ENCODE results near the gene NME4. TPM values are rescaled to one million over a fixed set of nuclear protein-coding genes. Genes with fewer than 3 reads are reported as not detected.

The NME4 gene
- total and polyA plus RNA-seq, 3 experiments from 2014 or later: 14.1 to 49.9 (median 15.4) TPM

DNA sequence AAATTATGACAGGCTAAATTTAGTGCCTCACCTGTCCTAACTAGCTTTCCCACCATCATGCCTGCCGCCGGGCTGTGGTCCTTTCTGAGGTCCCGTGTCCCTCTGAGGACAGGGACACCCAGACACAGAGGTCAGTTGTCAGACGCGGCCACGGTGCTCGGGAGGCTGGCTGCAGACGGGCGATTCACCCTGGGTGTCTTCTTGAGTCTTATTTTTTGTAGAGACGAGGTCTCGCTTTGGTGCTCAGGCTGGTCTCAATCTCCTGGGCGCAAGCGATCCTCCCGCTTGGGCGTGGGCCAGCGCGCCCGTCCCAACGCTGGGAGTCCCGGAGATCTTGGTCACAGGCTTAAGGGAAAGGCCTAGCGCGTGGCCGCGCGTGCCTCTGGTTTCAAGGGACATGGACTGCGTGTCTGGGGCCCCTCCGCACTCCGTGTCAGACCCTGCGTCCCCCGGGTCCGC lies 27.7 kb downstream of the NME4 start:
- peak in 1 of 5 donors; percentile 2 for DNase-seq
- CTCF ChIA-PET: interaction anchor here (0.9 to 1.9 kb wide), 2 partner anchors 33 to 54 kb away, joined by 3 to 7 read pairs; partner anchors contain the start of gene MRPL28
- Mint-ChIP-seq H3K4me3 (peak overlapping the region; percentile 75 to 93 (median 87)), H3K27ac (peak overlapping the region; percentile 43 to 96 (median 72)), H3K4me1 (peaks cover 26 to 34% (median 33%) of the 10 kb centered on the region in 3 donors), H3K36me3 (peaks cover 0 to 10% (median 3%) of the 10 kb centered on the region in 3 donors), H3K27me3 (peaks cover 0 to 3% of the 10 kb centered on the region in 2 donors), H3K9me3 (no peaks in the 10 kb centered on the region)
- H3K27me3 ChIP-seq (ENCODE audit: insufficient read depth, low read length, poor library complexity, severe bottlenecking): peaks cover 3% of the 10 kb centered on the region
- H3K9me3 ChIP-seq (ENCODE audit: low read length): no peaks in the 10 kb centered on the region
- H3K27ac ChIP-seq (ENCODE audit: low read depth, low read length): peak overlapping the region; percentile 85
- H3K4me1 ChIP-seq (ENCODE audit: insufficient read depth, low read length): peaks cover 18% of the 10 kb centered on the region
- POLR2A ChIA-PET: interaction anchor here (1.5 to 2.4 kb wide), 3 partner anchors 24 to 195 kb away, joined by 3 to 9 read pairs (median 6); partner anchors contain the start of genes DECR2 and FAM234A
- no peaks in the 10 kb centered on the region for H3K36me3 ChIP-seq (ENCODE audit: insufficient read depth, low read length)
- peak overlapping the region; percentile 78 for H3K4me3 ChIP-seq (ENCODE audit: low read length)

DNA sequence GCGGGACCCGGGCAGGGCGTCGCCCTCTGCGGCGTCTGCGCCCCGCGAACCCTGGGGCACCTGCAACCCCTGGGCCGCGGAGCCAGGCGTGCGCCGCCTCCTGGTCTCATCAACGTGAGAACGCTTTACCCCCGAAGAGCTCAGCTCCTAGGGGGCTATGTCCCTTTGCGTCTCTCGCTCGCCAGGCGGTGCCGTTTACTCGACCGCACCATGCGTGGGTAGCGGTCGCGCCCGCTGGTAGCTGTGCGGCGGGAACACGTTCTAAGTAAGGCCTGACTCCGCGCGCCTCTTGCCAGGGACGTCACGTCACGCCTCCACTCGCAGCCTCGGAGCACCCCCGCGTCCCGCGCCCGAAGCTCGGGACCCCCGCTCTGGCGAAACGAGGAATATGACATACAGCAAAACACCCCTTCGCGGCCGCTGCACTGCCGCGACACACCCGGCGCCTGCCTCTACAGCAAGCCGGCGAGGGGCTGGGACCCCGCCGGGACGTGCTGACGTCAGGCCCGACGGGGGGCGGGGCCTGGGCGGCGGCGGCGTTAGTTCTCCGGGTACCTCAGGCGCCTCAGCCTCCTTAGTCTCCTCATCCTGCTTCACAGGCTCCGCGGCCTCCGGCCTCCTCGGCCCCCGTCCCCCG lies 28.2 kb downstream of the NME4 start, which contains the start of gene RAB11FIP3:
Gene RAB11FIP3 (plus strand): TSS at position 568 of the 637 bp plus-strand sequence. CDS start 358 bp downstream, outside the sequence.
- H3K4me1 ChIP-seq (ENCODE audit: insufficient read depth, low read length): peaks cover 18% of the 10 kb centered on the region
- H3K9me3 ChIP-seq (ENCODE audit: low read length): no peaks in the 10 kb centered on the region
- Mint-ChIP-seq H3K27ac (peak within 1 kb of the TSS; percentile 87 to 97 (median 96)), H3K4me1 (peaks cover 26 to 38% (median 37%) of the 10 kb centered on the region in 3 donors), H3K4me3 (peak within 1 kb of the TSS; percentile 86 to 96 (median 89)), H3K36me3 (peaks cover 0 to 11% (median 3%) of the 10 kb centered on the region in 3 donors), H3K27me3 (peaks cover 0 to 3% of the 10 kb centered on the region in 2 donors), H3K9me3 (no peaks in the 10 kb centered on the region)
- H3K27ac ChIP-seq (ENCODE audit: low read depth, low read length): peak within 1 kb of the TSS; percentile 85
- POLR2A ChIA-PET: interaction anchor here (1.5 to 2.4 kb wide), 3 partner anchors 24 to 196 kb away, joined by 3 to 9 read pairs (median 6); partner anchors contain the start of genes DECR2 and FAM234A
- H3K27me3 ChIP-seq (ENCODE audit: insufficient read depth, low read length, poor library complexity, severe bottlenecking): peaks cover 3% of the 10 kb centered on the region
- H3K36me3 ChIP-seq (ENCODE audit: insufficient read depth, low read length): no peaks in the 10 kb centered on the region
- CTCF ChIA-PET: interaction anchor here (0.9 to 1.9 kb wide), 2 partner anchors 34 to 55 kb away, joined by 3 to 7 read pairs; partner anchors contain the start of gene MRPL28
- peak; percentile 75 to 90 (median 85) for DNase-seq
- H3K4me3 ChIP-seq (ENCODE audit: low read length): peak within 1 kb of the TSS; percentile 78

DNA sequence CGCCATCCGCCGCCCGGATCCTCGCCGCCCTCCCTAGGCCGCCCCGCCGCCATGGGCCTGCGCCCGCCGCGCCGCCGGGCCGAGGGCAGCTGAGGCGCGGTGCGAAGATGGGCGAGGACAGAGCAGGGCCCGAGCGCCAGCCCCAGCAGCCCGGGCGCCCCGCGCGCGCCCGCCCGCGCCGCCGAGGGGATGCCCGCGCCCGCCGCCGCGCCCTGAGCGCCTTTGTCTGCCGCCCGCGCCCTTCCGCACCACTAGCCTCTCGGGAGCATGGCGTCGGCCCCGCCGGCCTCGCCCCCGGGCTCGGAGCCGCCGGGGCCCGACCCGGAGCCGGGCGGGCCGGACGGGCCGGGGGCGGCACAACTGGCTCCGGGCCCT lies 28.7 kb downstream of the NME4 start:
- peaks cover 3% of the 10 kb centered on the region for H3K27me3 ChIP-seq (ENCODE audit: insufficient read depth, low read length, poor library complexity, severe bottlenecking)
- H3K4me1 Mint-ChIP-seq: peaks cover 26 to 38% (median 38%) of the 10 kb centered on the region in 3 donors
- no peaks in the 10 kb centered on the region for H3K36me3 ChIP-seq (ENCODE audit: insufficient read depth, low read length)
- H3K27ac ChIP-seq (ENCODE audit: low read depth, low read length): peak overlapping the region; percentile 85
- ChIA-PET POLR2A (interaction anchor here (1.5 to 2.4 kb wide), 3 partner anchors 25 to 196 kb away, joined by 3 to 9 read pairs (median 6); partner anchors contain the start of genes DECR2 and FAM234A), CTCF (interaction anchor here (0.5 to 1.9 kb wide), 2 partner anchors 34 to 142 kb away, joined by 3 to 7 read pairs; no protein-coding TSS in a partner anchor)
- peak overlapping the region in 5 of 8 donors; percentile 87 to 96 (median 96) for H3K27ac Mint-ChIP-seq
- peak overlapping the region; percentile 86 to 96 (median 89) for H3K4me3 Mint-ChIP-seq
- H3K9me3 ChIP-seq (ENCODE audit: low read length): no peaks in the 10 kb centered on the region
- H3K27me3 Mint-ChIP-seq: peaks cover 0 to 3% of the 10 kb centered on the region in 2 donors
- H3K9me3 Mint-ChIP-seq: no peaks in the 10 kb centered on the region
- H3K36me3 Mint-ChIP-seq: peaks cover 0 to 11% (median 3%) of the 10 kb centered on the region in 3 donors
- peaks cover 18% of the 10 kb centered on the region for H3K4me1 ChIP-seq (ENCODE audit: insufficient read depth, low read length)
- DNase-seq: peak in 3 of 5 donors; percentile 27 to 61 (median 34)
- no peak overlapping the region for H3K4me3 ChIP-seq (ENCODE audit: low read length)

- ChIA-PET POLR2A (interaction anchor here (0.9 to 2.4 kb wide), 4 partner anchors 25 to 198 kb away, joined by 3 to 9 read pairs (median 5); partner anchors contain the start of genes DECR2 and FAM234A), CTCF (interaction anchor here (0.5 to 1.9 kb wide), 2 partner anchors 35 to 143 kb away, joined by 3 to 7 read pairs; no protein-coding TSS in a partner anchor)
- Mint-ChIP-seq H3K4me1 (peaks cover 29 to 43% (median 42%) of the 10 kb centered on the region in 3 donors), H3K9me3 (no peaks in the 10 kb centered on the region), H3K27ac (peak overlapping the region in 5 of 8 donors; percentile 11 to 87 (median 78)), H3K27me3 (peaks cover 0 to 3% of the 10 kb centered on the region in 2 donors), H3K36me3 (peaks cover 0 to 14% (median 3%) of the 10 kb centered on the region in 3 donors), H3K4me3 (peak overlapping the region; percentile 73 to 95 (median 84))
- DNase-seq: peak in 1 of 5 donors; percentile 1
- Histone ChIP-seq H3K27me3 (ENCODE audit: insufficient read depth, low read length, poor library complexity, severe bottlenecking) (peaks cover 3% of the 10 kb centered on the region), H3K27ac (ENCODE audit: low read depth, low read length) (no peak overlapping the region), H3K4me3 (ENCODE audit: low read length) (peak overlapping the region; percentile 50), H3K36me3 (ENCODE audit: insufficient read depth, low read length) (no peaks in the 10 kb centered on the region), H3K9me3 (ENCODE audit: low read length) (no peaks in the 10 kb centered on the region), H3K4me1 (ENCODE audit: insufficient read depth, low read length) (peaks cover 18% of the 10 kb centered on the region)
These were observed 29.3 kb downstream of the NME4 start for GRCh38 chr16:426115-426905.

- ChIA-PET CTCF (no interaction called here), POLR2A (interaction anchor here (0.9 kb wide), 1 partner anchor 198 kb away, joined by 4 read pairs; no protein-coding TSS in a partner anchor)
- Histone ChIP-seq H3K36me3 (ENCODE audit: insufficient read depth, low read length) (no peaks in the 10 kb centered on the region), H3K4me1 (ENCODE audit: insufficient read depth, low read length) (peaks cover 18% of the 10 kb centered on the region), H3K9me3 (ENCODE audit: low read length) (no peaks in the 10 kb centered on the region), H3K27ac (ENCODE audit: low read depth, low read length) (no peak overlapping the region), H3K27me3 (ENCODE audit: insufficient read depth, low read length, poor library complexity, severe bottlenecking) (peaks cover 3% of the 10 kb centered on the region), H3K4me3 (ENCODE audit: low read length) (peak overlapping the region; percentile 50)
- DNase-seq: no peak
- peaks cover 0 to 3% of the 10 kb centered on the region in 2 donors for H3K27me3 Mint-ChIP-seq
- peaks cover 29 to 43% (median 42%) of the 10 kb centered on the region in 3 donors for H3K4me1 Mint-ChIP-seq
- peaks cover 0 to 14% (median 3%) of the 10 kb centered on the region in 3 donors for H3K36me3 Mint-ChIP-seq
- peak overlapping the region; percentile 73 to 95 (median 84) for H3K4me3 Mint-ChIP-seq
- H3K27ac Mint-ChIP-seq: peak overlapping the region in 7 of 8 donors; percentile 11 to 88 (median 72)
- H3K9me3 Mint-ChIP-seq: no peaks in the 10 kb centered on the region
These were observed 29.9 kb downstream of the NME4 start for GRCh38 chr16:426906-427249.

DNA sequence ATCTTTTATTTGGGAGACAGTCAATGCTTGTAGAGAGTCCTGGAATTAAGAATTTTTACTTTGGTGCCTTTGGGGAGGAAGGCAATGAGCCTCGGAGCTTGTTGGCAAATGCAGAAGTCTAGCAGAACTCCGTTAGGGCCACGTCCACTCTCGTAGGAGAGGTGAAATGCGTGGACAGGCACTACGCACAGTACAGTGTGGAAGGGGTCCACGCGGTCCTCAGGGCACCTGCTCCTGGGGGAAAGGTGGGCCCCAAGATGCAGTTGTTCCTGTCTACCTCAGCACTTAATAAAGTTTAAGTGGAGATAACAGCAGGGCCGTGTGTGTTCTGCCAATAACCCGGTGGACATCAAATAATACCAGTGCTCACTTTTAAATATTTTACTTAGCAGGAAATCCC lies 30.3 kb downstream of the NME4 start:
- Histone ChIP-seq H3K4me1 (ENCODE audit: insufficient read depth, low read length) (peaks cover 18% of the 10 kb centered on the region), H3K27me3 (ENCODE audit: insufficient read depth, low read length, poor library complexity, severe bottlenecking) (peaks cover 3% of the 10 kb centered on the region), H3K4me3 (ENCODE audit: low read length) (peak overlapping the region; percentile 50), H3K9me3 (ENCODE audit: low read length) (no peaks in the 10 kb centered on the region), H3K36me3 (ENCODE audit: insufficient read depth, low read length) (no peaks in the 10 kb centered on the region), H3K27ac (ENCODE audit: low read depth, low read length) (no peak overlapping the region)
- Mint-ChIP-seq H3K9me3 (no peaks in the 10 kb centered on the region), H3K27ac (peak overlapping the region in 7 of 8 donors; percentile 37 to 88 (median 74)), H3K36me3 (peaks cover 0 to 14% (median 3%) of the 10 kb centered on the region in 3 donors), H3K4me1 (peaks cover 29 to 43% (median 42%) of the 10 kb centered on the region in 3 donors), H3K4me3 (peak overlapping the region; percentile 73 to 95 (median 84)), H3K27me3 (peaks cover 0 to 3% of the 10 kb centered on the region in 2 donors)
- CTCF ChIA-PET: no interaction called here
- POLR2A ChIA-PET: interaction anchor here (0.9 kb wide), 1 partner anchor 199 kb away, joined by 4 read pairs; no protein-coding TSS in a partner anchor
- no peak for DNase-seq

DNA sequence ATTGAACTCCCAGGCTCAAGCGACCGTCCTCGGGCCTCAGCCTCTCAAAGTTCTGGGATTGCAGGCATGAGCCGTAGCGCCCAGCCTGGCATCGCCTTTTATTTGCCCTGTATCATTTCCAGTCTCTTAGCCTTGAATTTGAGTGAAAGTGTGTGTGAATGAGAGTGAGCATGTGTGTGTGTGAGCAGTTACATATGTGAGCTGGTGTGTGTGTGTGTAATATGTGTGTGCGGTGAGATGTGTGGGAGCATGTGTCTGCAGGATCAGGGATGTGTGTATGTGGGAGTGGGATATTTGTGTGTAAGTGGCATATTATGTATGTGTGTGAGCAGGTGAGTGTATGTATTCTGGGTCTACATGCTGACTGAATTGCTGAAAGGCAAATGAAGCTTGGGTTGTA lies 33.9 kb downstream of the NME4 start:
- Histone ChIP-seq H3K27ac (ENCODE audit: low read depth, low read length) (no peak overlapping the region), H3K4me3 (ENCODE audit: low read length) (no peak overlapping the region), H3K27me3 (ENCODE audit: insufficient read depth, low read length, poor library complexity, severe bottlenecking) (no peaks in the 10 kb centered on the region), H3K36me3 (ENCODE audit: insufficient read depth, low read length) (no peaks in the 10 kb centered on the region), H3K9me3 (ENCODE audit: low read length) (no peaks in the 10 kb centered on the region), H3K4me1 (ENCODE audit: insufficient read depth, low read length) (peaks cover 12% of the 10 kb centered on the region)
- Mint-ChIP-seq H3K27ac (no peak overlapping the region), H3K9me3 (no peaks in the 10 kb centered on the region), H3K27me3 (no peaks in the 10 kb centered on the region), H3K4me1 (peaks cover 24 to 42% (median 34%) of the 10 kb centered on the region in 3 donors), H3K36me3 (peaks cover 0 to 23% (median 3%) of the 10 kb centered on the region in 3 donors), H3K4me3 (no peak overlapping the region)
- no peak for DNase-seq
- CTCF ChIA-PET: no interaction called here
- POLR2A ChIA-PET: no interaction called here
